HG03520 (cell line): ENCODE results near the gene WHRN.
A peak's percentile ranks its signal among the peaks of the same experiment; 100 is the strongest.

ENCODE experiments used
- ATAC-seq: cut with Tn5 transposase; IDR thresholded peaks from one replicate; pipeline ENCODE4 v1.9.1; 2021; ENCODE audit warnings: mild to moderate bottlenecking, moderate library complexity; ENCODE audit not compliant: unreplicated experiment

Gene WHRN

GRCh38 chr9:114505187-114506081 lies at the start of gene WHRN:
WHRN (minus strand) TSS chr9:114505473; CDS start chr9:114504801, 672 bp downstream.
- peak; percentile 83 for ATAC-seq

DNA sequence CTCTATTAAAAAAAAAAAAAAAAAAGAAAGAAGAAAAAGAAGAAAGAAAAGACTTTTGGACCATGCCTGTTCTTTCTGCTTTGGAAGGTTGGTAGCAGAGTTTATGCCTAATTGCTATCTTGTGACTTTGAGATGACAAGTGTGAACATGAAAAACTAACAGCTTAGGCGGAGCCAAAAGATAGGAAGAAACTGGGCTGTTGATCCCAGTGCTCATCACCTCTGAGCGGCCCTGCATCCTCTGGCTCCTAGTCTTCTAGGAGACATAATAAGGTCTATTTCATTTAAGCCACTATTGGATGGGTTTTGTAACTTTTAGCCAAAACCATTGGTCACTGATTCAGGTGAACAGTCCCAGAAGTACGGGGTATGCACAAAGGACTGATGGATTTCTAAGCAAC lies 47.9 kb upstream of the WHRN start:
- no peak for ATAC-seq

DNA sequence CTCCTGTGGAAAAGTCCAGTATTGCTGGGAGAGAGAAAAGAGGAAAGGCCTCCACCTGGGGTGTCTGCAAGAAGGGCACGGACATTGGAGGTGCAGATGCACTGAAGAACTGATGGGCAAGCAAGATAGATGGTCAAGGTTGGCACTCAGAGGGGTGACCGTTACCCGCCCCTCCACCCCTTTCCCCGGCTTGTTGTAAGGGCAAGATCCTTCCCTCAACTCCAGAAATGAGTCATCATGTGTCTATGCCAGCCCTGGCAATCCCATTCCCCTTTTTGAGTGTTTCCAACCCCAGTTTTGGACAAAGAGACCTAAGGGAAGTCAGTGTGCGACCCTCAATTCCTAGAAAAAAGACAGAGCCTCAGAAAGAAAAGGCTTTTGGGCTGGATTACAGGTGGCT lies 47.4 kb upstream of the WHRN start:
- no peak for ATAC-seq

GRCh38 chr9:114551750-114552685 lies 46.7 kb upstream of the WHRN start:
- ATAC-seq = no peak

- ATAC-seq = no peak
Measured at GRCh38 chr9:114549697-114550330, 44.5 kb upstream of the WHRN start.

- no peak for ATAC-seq
Measured at GRCh38 chr9:114546851-114547250, 41.6 kb upstream of the WHRN start.

GRCh38 chr9:114545055-114545454 lies 39.8 kb upstream of the WHRN start:
- ATAC-seq = no peak

GRCh38 chr9:114539701-114540380 lies 34.6 kb upstream of the WHRN start:
- ATAC-seq = no peak

DNA sequence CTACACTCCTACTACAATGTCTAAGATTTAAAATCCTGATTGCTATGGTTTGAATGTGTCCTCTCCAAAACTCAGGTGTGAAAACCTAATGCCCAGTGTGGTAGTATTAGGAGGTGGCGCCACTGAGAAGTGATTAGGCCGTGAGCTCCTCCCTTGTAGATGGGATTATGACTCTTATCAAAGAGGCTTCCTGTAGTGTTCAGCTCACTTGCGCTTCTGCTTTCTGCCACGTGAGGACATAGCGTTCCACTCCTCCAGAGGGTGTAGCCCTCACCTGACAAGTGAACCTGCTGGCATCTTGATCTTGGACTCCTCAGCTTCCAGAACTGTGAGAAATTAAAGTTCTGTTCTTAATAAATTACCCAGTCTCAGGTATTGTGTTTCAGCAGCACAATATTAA lies 33.0 kb upstream of the WHRN start:
- peak; percentile 67 for ATAC-seq

DNA sequence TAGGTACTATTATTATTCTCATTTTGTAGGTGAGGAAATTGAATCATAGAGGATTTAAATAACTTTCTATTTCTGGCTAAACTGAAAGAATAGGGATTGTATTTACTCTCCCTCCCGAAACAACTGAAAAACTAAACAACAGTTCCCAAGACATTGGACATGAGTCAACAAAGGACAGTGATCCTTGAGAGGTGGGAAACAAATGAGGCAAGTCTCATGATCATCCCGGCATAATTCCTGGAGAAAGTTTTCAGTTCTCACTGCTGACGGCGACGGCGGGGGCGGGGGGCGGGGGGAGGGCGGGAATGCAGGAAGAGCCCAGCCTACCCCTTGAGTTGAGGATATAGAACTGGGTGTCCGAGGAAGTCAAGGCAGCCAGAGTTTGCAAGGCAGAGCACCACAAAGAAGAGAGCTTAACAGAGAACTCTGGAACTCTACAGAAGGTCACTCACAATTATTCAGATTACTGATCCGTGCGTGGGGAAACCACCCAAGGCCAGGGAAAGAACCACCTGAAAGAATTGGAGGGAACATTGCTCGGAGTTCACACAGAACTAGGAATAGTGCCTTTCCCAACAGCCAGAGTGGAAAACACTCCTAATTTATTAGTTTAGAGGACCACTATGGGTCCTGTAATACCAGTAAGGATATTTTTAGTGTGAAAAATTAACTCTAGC lies 27.4 kb upstream of the WHRN start:
- ATAC-seq = no peak

- ATAC-seq = no peak
Measured at GRCh38 chr9:114529285-114529684, 24.0 kb upstream of the WHRN start.

- ATAC-seq = no peak
Measured at GRCh38 chr9:114526807-114527206, 21.5 kb upstream of the WHRN start.

DNA sequence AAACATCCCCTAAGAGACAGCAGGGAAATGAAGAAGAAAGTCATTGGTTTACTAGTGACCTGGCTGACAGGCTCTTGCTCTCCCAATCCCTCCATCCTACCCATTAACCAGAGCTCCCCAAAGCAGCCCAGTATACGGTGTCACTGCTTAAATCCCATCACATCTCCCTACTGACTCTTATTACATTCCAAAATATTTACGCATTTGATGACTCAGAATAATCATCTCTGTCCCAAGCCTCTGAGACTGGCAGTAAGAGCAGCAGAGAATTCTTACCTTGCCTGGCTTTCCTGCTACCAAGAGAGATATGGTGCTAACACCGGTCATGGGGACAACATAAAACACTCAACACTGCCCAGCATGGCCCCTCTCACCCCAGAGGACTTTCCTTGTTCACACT lies 20.2 kb upstream of the WHRN start:
- no peak for ATAC-seq

GRCh38 chr9:114524247-114524681 lies 19.0 kb upstream of the WHRN start:
- no peak for ATAC-seq

DNA sequence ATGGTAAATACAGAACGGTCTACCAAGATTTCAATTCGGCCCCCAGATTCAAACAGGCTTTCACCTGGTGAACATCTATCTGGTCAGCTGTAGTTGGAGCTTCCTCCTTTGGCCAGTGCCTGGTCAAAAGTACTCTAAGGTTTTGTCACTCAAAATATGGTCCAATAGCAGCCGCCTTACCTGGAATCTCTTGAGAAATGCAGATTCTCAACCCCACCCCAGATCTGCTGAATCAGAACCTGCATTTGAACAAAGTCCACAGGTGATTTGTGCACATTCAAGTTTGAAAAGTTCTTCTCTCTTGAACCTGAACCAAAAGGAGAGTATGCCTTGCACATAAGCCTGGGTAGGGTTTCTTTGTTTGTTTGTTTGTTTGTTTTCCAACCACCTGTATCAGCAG lies 17.6 kb upstream of the WHRN start:
- ATAC-seq = no peak

- no peak for ATAC-seq
Measured at GRCh38 chr9:114522286-114522685, 17.0 kb upstream of the WHRN start.

DNA sequence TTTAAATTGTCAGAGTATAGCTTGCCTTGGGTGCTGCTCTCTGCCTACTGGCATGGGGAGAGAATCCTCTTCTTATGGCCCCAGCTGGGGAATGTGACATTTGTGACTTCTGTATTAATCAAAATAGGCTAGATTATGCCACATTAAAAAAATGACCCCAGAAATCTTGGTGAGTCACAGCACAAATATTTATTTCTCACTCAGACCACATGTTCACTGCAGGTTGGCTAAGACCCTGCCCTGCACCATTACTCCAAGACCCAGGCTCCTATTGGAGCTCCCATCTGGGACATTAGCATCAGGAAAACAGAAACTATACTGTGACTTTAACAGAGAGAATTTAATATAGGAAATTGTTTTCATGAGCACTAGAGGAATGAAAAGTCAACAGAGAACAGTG lies 16.6 kb upstream of the WHRN start:
- ATAC-seq = no peak

- peak; percentile 65 for ATAC-seq
Measured at GRCh38 chr9:114518599-114519022, 13.3 kb upstream of the WHRN start.

DNA sequence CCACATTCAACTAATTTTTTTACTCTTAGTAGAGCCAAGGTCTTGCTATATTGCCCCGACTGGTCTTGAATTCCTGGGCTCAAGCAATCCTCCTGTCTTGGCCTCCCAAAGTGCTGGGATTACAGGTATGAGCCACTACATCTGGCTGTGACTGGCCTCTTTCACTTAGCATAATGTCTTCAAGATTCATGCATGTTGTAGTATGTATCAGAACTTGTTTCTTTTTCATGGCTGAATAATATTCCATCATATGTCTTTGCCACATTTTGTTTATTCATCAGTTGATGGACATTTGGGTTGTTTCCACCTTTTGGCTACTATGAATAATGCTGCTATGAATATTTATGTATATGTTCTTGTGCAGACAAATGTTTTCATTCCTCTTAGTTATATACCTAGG lies 12.8 kb upstream of the WHRN start:
- no peak for ATAC-seq

- no peak for ATAC-seq
Measured at GRCh38 chr9:114516913-114517312, 11.6 kb upstream of the WHRN start.
